A673 (cell line): Measurements from ENCODE around the gene MTCH1.

Experiments used
- EZH2 ChIP-seq: fragments of 200-600 bp; sonication (generic); IDR thresholded peaks from 2 replicates; pipeline ENCODE4 v1.6.1; 2017; ENCODE audit warnings: borderline replicate concordance, low read depth, mild to moderate bottlenecking, mixed read lengths, antibody characterized with exemption, low read length; ENCODE audit not compliant: poor library complexity, severe bottlenecking
- TF ChIP-seq, protein P1 (sequence below): fragments of 300-800, 200-600 bp; sonication (generic); conservative IDR thresholded peaks from 2 replicates; pipeline ENCODE4 v1.5.1; 2017; ENCODE audit warnings: low read depth, mild to moderate bottlenecking, antibody characterized with exemption, low read length, moderate library complexity, mixed read lengths

DNA sequence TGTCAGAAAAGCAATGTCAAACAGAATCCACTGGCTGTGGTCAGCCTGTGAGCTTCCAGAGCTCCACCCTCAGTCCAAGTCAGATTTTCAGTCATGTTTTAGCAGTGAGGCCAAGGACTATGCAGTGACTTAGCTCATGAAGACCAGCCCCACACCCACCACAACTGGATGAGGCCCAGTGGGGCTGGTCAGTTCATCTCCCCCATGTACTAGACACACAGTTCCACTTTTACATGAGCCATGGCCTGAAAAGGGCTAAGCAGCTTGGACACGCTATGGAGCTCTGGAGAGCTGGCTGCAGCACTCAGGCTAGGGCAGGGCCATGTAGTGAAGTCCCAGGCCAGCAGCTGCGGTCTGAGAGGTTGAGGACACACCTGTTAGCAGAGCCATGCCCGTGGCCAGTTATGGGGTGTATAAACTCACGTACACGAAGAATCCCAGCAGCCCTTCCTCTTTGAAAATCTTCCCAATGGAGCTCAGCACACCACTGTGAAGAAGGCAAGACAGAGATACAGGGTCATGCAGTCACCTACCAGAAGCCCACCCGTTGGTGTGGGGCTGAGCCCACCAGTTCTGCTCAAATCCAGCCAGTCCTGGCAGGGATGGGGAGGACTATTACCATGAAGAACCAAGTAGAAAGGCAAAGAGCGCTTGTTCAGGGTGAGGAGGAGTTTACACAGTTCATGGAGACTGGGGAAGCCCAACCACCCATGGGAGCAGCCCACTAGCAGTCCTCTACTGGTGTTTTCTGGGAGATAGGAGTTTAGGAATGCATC is 10.6 kb downstream of the MTCH1 start:
- TF ChIP-seq, protein P1, sequence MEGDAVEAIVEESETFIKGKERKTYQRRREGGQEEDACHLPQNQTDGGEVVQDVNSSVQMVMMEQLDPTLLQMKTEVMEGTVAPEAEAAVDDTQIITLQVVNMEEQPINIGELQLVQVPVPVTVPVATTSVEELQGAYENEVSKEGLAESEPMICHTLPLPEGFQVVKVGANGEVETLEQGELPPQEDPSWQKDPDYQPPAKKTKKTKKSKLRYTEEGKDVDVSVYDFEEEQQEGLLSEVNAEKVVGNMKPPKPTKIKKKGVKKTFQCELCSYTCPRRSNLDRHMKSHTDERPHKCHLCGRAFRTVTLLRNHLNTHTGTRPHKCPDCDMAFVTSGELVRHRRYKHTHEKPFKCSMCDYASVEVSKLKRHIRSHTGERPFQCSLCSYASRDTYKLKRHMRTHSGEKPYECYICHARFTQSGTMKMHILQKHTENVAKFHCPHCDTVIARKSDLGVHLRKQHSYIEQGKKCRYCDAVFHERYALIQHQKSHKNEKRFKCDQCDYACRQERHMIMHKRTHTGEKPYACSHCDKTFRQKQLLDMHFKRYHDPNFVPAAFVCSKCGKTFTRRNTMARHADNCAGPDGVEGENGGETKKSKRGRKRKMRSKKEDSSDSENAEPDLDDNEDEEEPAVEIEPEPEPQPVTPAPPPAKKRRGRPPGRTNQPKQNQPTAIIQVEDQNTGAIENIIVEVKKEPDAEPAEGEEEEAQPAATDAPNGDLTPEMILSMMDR: no peak
- no peak for TF ChIP-seq EZH2
